ENCODE measurements around the gene STOM.
A peak's percentile ranks its signal among the peaks of the same experiment; 100 is the strongest.

The STOM gene

GRCh38 chr9:121369595-121370265 is at the start of gene STOM:
Gene STOM (minus strand): TSS chr9:121370250. CDS start chr9:121370187, 63 bp downstream.
- H3K4me1 ChIP-seq (ENCODE audit: control insufficient read depth, insufficient read depth, low read length) = peaks cover 6% of the 10 kb centered on the region
- H3K9me3 ChIP-seq (ENCODE audit: control insufficient read depth, insufficient read depth, low read depth, low read length) = no peaks in the 10 kb centered on the region
- H3K27ac ChIP-seq (ENCODE audit: extremely low read depth, low read depth, low read length) = no peak within 1 kb of the TSS; the same call in 1 of the 2 replicates
- CTCF ChIA-PET = interaction anchor here (1.0 to 1.3 kb wide), 4 partner anchors 30 to 156 kb away, joined by 3 to 7 read pairs (median 3); no protein-coding TSS in a partner anchor
- peak within 1 kb of the TSS; percentile 58 for H3K4me3 ChIP-seq (ENCODE audit: low read depth, low read length)
- H3K36me3 ChIP-seq (ENCODE audit: control insufficient read depth in 2 of 2, insufficient read depth in 1 of 2, low read length in 2 of 2) = no peaks in the 10 kb centered on the region
- POLR2A ChIA-PET = interaction anchor here (0.5 to 0.6 kb wide), 2 partner anchors 29 to 369 kb away, joined by 3 to 5 read pairs; no protein-coding TSS in a partner anchor
- peak; percentile 52 for TF ChIP-seq PRDM10 (tag by site-specific recombination; IDR thresholded peaks at IDR 0.05)
- peak; percentile 76 for TF ChIP-seq ZBTB17 (tag by site-specific recombination; IDR thresholded peaks at IDR 0.05)
- TF ChIP-seq ZNF341 (tag by site-specific recombination; IDR thresholded peaks at IDR 0.05; ENCODE audit: low read depth) = 0 out of 2 replicates have a peak, but pooled peaks have one; percentile 14
- no peak for TF ChIP-seq WT1 (tag by site-specific recombination; IDR thresholded peaks at IDR 0.05)
- TF ChIP-seq REPIN1 (tag by site-specific recombination; IDR thresholded peaks at IDR 0.05; ENCODE audit: low read depth) = peak; percentile 65; the same call in 1 of the 2 replicates
- TF ChIP-seq ZEB2 (tag by site-specific recombination; IDR thresholded peaks at IDR 0.05) = peak; percentile 43; the same call in 1 of the 2 replicates
- TF ChIP-seq ZNF629 (tag by site-specific recombination; IDR thresholded peaks at IDR 0.05) = peak; percentile 27; the same call in 1 of the 2 replicates
- 0 out of 2 replicates have a peak, but pooled peaks have one; percentile 3 for TF ChIP-seq EGR2 (tag by site-specific recombination; IDR thresholded peaks at IDR 0.05; ENCODE audit: low read depth)
- 0 out of 2 replicates have a peak, but pooled peaks have one; percentile 7 for TF ChIP-seq ZBTB1 (tag by site-specific recombination; IDR thresholded peaks at IDR 0.05)
- TF ChIP-seq INSM2 (tag by site-specific recombination; IDR thresholded peaks at IDR 0.05) = 0 out of 2 replicates have a peak, but pooled peaks have one; percentile 31
- no peak for TF ChIP-seq ZNF239 (tag by site-specific recombination; IDR thresholded peaks at IDR 0.05)
- TF ChIP-seq KLF10 (tag by site-specific recombination; IDR thresholded peaks at IDR 0.05) = 0 out of 2 replicates have a peak, but pooled peaks have one; percentile 42
- peak; percentile 65 for TF ChIP-seq ZNF335 (tag by site-specific recombination; conservative IDR thresholded peaks at IDR 0.05)
- no peak for TF ChIP-seq ZBTB21 (tag by site-specific recombination; IDR thresholded peaks at IDR 0.05)
- no peak for TF ChIP-seq BCL6B (tag by site-specific recombination; IDR thresholded peaks at IDR 0.05)
- 0 out of 2 replicates have a peak, but pooled peaks have one; percentile 23 for TF ChIP-seq ZSCAN30 (tag by site-specific recombination; IDR thresholded peaks at IDR 0.05)
- TF ChIP-seq FEZF1 (tag by site-specific recombination; IDR thresholded peaks at IDR 0.05) = peak; percentile 22; the same call in 1 of the 2 replicates
- no peak for TF ChIP-seq ZNF548 (tag by site-specific recombination; IDR thresholded peaks at IDR 0.05)
- TF ChIP-seq ZBTB26 (tag by site-specific recombination; optimal IDR thresholded peaks at IDR 0.05) = peak; percentile 41
- TF ChIP-seq YY1 (tag by site-specific recombination; IDR thresholded peaks at IDR 0.05) = peak; percentile 24; the same call in 1 of the 2 replicates
- no peak for TF ChIP-seq TSHZ1 (tag by site-specific recombination; IDR thresholded peaks at IDR 0.05; ENCODE audit: borderline replicate concordance)
- TF ChIP-seq ZBTB20 (tag by site-specific recombination; IDR thresholded peaks at IDR 0.05) = peak; percentile 12; the same call in 1 of the 2 replicates
- TF ChIP-seq ZXDB (tag by site-specific recombination; IDR thresholded peaks at IDR 0.05) = peak; percentile 63
- TF ChIP-seq IKZF3 (tag by site-specific recombination; IDR thresholded peaks at IDR 0.05) = peak; percentile 38; the same call in 1 of the 2 replicates
- TF ChIP-seq ZNF600 (tag by site-specific recombination; IDR thresholded peaks at IDR 0.05) = peak; percentile 60
- TF ChIP-seq SP7 (tag by site-specific recombination; IDR thresholded peaks at IDR 0.05) = 0 out of 2 replicates have a peak, but pooled peaks have one; percentile 31
